ENCODE results near the gene HERPUD2. TPM values are rescaled to one million over a fixed set of nuclear protein-coding genes. Genes with fewer than 3 reads are reported as not detected.
"Not testable (repeated sequence)": the region's sequence is repeated elsewhere in the genome, so short reads cannot be mapped to it uniquely, and the experiment has no call there.

The HERPUD2 gene
- total and polyA plus RNA-seq, 2 donors (not counting 3 experiments of a cell fraction or from before 2014, with no cell fraction given): 33.9 to 42.0 TPM

DNA sequence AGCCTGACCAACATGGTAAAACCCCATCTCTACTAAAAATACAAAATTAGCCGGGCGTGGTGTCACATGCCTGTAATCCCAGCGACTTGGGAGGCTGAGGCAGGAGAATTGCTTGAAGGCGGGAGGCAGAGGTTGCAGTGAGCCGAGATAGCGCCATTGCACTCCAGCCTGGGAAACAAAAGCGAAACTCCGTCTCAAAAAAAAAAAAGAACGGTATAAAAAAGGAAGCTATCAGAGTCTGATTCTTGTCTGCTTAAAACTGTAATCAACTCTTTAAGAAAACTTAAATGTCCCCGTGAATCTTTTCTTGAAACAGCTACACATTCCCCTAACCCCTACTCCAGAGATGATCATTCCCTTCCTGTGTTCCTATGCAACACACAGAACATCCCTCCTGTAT lies 4.3 kb downstream of the HERPUD2 start:
- H3K4me3 ChIP-seq (replicated peaks in 1 of 3; ENCODE audit: insufficient read depth in 1 of 3, low read depth in 1 of 3, low read length in 3 of 3); H3K27ac ChIP-seq (ENCODE audit: insufficient read depth, low read depth, low read length); H3K9me1 ChIP-seq (replicated peaks; ENCODE audit: control insufficient read depth, extremely low read depth, insufficient read depth, low read length); DNase-seq (ENCODE audit: low read depth, low spot score); H3K27me3 ChIP-seq (ENCODE audit: control insufficient read depth in 2 of 2, insufficient read depth in 2 of 2, low read length in 2 of 2); H3K9me3 ChIP-seq (replicated peaks; ENCODE audit: control insufficient read depth, insufficient read depth, low read length); H3K4me2 ChIP-seq (ENCODE audit: insufficient read depth, low read length); POLR2A ChIA-PET; dilution Hi-C loops (cut with MboI; ENCODE audit: extremely low pct_ligation_motif_present, low sequenced_read_pairs); BruUV-seq (replicated peaks); FAIRE-seq; H3K36me3 ChIP-seq (ENCODE audit: control insufficient read depth in 2 of 2, extremely low read depth in 1 of 2, insufficient read depth in 2 of 2, low read length in 2 of 2); H2AFZ ChIP-seq (ENCODE audit: low read depth, low read length); H3K9ac ChIP-seq (replicated peaks; ENCODE audit: extremely low read depth, insufficient read depth, low read length); H4K20me1 ChIP-seq (replicated peaks; ENCODE audit: control insufficient read depth, extremely low read depth, insufficient read depth, low read length): not testable (repeated sequence)
- Histone ChIP-seq H3K79me2 (ENCODE audit: control insufficient read depth, insufficient read depth, low read length) (peaks cover 69% of the 10 kb centered on the region), H3K4me1 (ENCODE audit: control insufficient read depth, extremely low read depth, insufficient read depth, low read length) (peaks cover 33% of the 10 kb centered on the region)
- CTCF ChIA-PET: interaction anchor here (1.3 kb wide), 1 partner anchor 19 kb away, joined by 3 read pairs; no protein-coding TSS in a partner anchor
- intact Hi-C loops (cut with micrococcal nuclease): loop anchor here (10.0 kb wide), 1 partner anchor 604 kb away; no protein-coding TSS in a partner anchor

GRCh38 chr7:35685781-35686180 lies 9.2 kb downstream of the HERPUD2 start:
- no peak overlapping the region for H2AFZ ChIP-seq (ENCODE audit: low read depth, low read length)
- DNase-seq (ENCODE audit: low read depth, low spot score): no peak
- no peak for FAIRE-seq
- H4K20me1 ChIP-seq (replicated peaks; ENCODE audit: control insufficient read depth, extremely low read depth, insufficient read depth, low read length): no peaks in the 10 kb centered on the region
- H3K36me3 ChIP-seq (ENCODE audit: control insufficient read depth in 2 of 2, extremely low read depth in 1 of 2, insufficient read depth in 2 of 2, low read length in 2 of 2): no peaks in the 10 kb centered on the region
- no peak overlapping the region for H3K27ac ChIP-seq (ENCODE audit: insufficient read depth, low read depth, low read length)
- no peaks in the 10 kb centered on the region for H3K27me3 ChIP-seq (ENCODE audit: control insufficient read depth in 2 of 2, insufficient read depth in 2 of 2, low read length in 2 of 2)
- H3K4me1 ChIP-seq (ENCODE audit: control insufficient read depth, extremely low read depth, insufficient read depth, low read length): peaks cover 3% of the 10 kb centered on the region
- BruUV-seq (replicated peaks): no TSS peak
- ChIA-PET POLR2A (interaction anchor here (0.7 kb wide), 1 partner anchor 724 kb away, joined by 3 read pairs; no protein-coding TSS in a partner anchor), CTCF (no interaction called here)
- dilution Hi-C loops (cut with MboI; ENCODE audit: extremely low pct_ligation_motif_present, low sequenced_read_pairs): no loop called here
- no peaks in the 10 kb centered on the region for H3K9me1 ChIP-seq (replicated peaks; ENCODE audit: control insufficient read depth, extremely low read depth, insufficient read depth, low read length)
- H3K79me2 ChIP-seq (ENCODE audit: control insufficient read depth, insufficient read depth, low read length): peaks cover 71% of the 10 kb centered on the region
- no peak overlapping the region for H3K9ac ChIP-seq (replicated peaks; ENCODE audit: extremely low read depth, insufficient read depth, low read length)
- H3K9me3 ChIP-seq (replicated peaks; ENCODE audit: control insufficient read depth, insufficient read depth, low read length): no peaks in the 10 kb centered on the region
- intact Hi-C loops (cut with micrococcal nuclease): no loop called here
- TF ChIP-seq CTCF (IDR thresholded peaks at IDR 0.05; ENCODE audit: extremely low read depth in 1 of 2, insufficient read depth in 1 of 2, low read depth in 1 of 2, low read length in 2 of 2) (no peak), GATA2 (IDR thresholded peaks at IDR 0.05; ENCODE audit: insufficient read depth, insufficient read length, low read depth, low read length) (no peak), MAX (IDR thresholded peaks at IDR 0.05; ENCODE audit: insufficient read depth, insufficient read length) (no peak), EZH2 (IDR thresholded peaks at IDR 0.05; ENCODE audit: borderline replicate concordance, low read depth, low read length, severe bottlenecking) (no peak), POLR2AphosphoS5 (IDR thresholded peaks at IDR 0.05; ENCODE audit: insufficient read depth, low read depth, low read length) (no peak), POLR2A (IDR thresholded peaks at IDR 0.05; ENCODE audit: low read depth, low read length) (no peak), FOS (IDR thresholded peaks at IDR 0.05; ENCODE audit: borderline replicate concordance, insufficient read depth, low read length) (no peak), MYC (IDR thresholded peaks at IDR 0.05; ENCODE audit: low read depth, low read length) (no peak), JUN (IDR thresholded peaks at IDR 0.05; ENCODE audit: borderline replicate concordance, insufficient read depth, insufficient read length, low read depth) (no peak)
- H3K4me2 ChIP-seq (ENCODE audit: insufficient read depth, low read length): no peak overlapping the region
- no peak overlapping the region for H3K4me3 ChIP-seq (replicated peaks in 1 of 3; ENCODE audit: insufficient read depth in 1 of 3, low read depth in 1 of 3, low read length in 3 of 3)

Data from endothelial cell of umbilical vein (primary cell).